Measurements from ENCODE around the gene PARM1. TPM values are rescaled to one million over a fixed set of nuclear protein-coding genes. Genes with fewer than 3 reads are reported as not detected.

Gene PARM1
- total and polyA plus RNA-seq, 12 donors: 11.3 to 204 (median 70.6) TPM

- Histone ChIP-seq H3K27me3 (no peaks in the 10 kb centered on the region), H3K4me1 (replicated peaks in 1 of 2) (no peaks in the 10 kb centered on the region), H3K9me3 (replicated peaks in 1 of 3) (no peaks in the 10 kb centered on the region), H3K27ac (no peak overlapping the region), H3K4me3 (no peak overlapping the region), H3K36me3 (replicated peaks in 1 of 2) (no peaks in the 10 kb centered on the region)
- intact Hi-C loops (cut with DNase I): no loop called here
- no peak for TF ChIP-seq POLR2A (IDR thresholded peaks at IDR 0.05)
- 81 to 90% (median 88%) methylated on average over 6 of the region's 6 CpGs for WGBS, 4 donors
- no peak for DNase-seq
Measured at GRCh38 chr4:74919783-74920182, 13.1 kb upstream of the PARM1 start.

GRCh38 chr4:74920704-74921103 lies 12.2 kb upstream of the PARM1 start:
- H3K36me3 ChIP-seq (replicated peaks in 1 of 2): no peaks in the 10 kb centered on the region
- no peaks in the 10 kb centered on the region for H3K9me3 ChIP-seq (replicated peaks in 1 of 3)
- intact Hi-C loops (cut with DNase I): no loop called here
- 72 to 77% (median 74%) methylated on average over 3 of the region's 3 CpGs for WGBS, 4 donors
- no peak for TF ChIP-seq POLR2A (IDR thresholded peaks at IDR 0.05)
- no peak for TF ChIP-seq CTCF (IDR thresholded peaks at IDR 0.05)
- no peaks in the 10 kb centered on the region for H3K27me3 ChIP-seq
- DNase-seq: no peak
- no peak overlapping the region for H3K4me3 ChIP-seq
- no peaks in the 10 kb centered on the region for H3K4me1 ChIP-seq (replicated peaks in 1 of 2)
- no peak overlapping the region for H3K27ac ChIP-seq

GRCh38 chr4:74921490-74921889 lies 11.4 kb upstream of the PARM1 start:
- Histone ChIP-seq H3K4me1 (replicated peaks in 1 of 2) (no peaks in the 10 kb centered on the region), H3K27me3 (no peaks in the 10 kb centered on the region), H3K4me3 (no peak overlapping the region), H3K36me3 (replicated peaks in 1 of 2) (no peaks in the 10 kb centered on the region), H3K9me3 (replicated peaks in 1 of 3) (no peaks in the 10 kb centered on the region), H3K27ac (no peak overlapping the region)
- intact Hi-C loops (cut with DNase I): no loop called here
- no peak for TF ChIP-seq CTCF (IDR thresholded peaks at IDR 0.05)
- no peak for TF ChIP-seq POLR2A (IDR thresholded peaks at IDR 0.05)
- DNase-seq: no peak

GRCh38 chr4:74926007-74926406 lies 6.9 kb upstream of the PARM1 start:
- 52 to 83% (median 74%) methylated on average over 1 of the region's 1 CpG for WGBS, 4 donors
- DNase-seq: no peak
- H3K9me3 ChIP-seq (replicated peaks in 1 of 3): no peaks in the 10 kb centered on the region
- H3K27me3 ChIP-seq: no peaks in the 10 kb centered on the region
- no peak overlapping the region for H3K27ac ChIP-seq
- TF ChIP-seq POLR2A (IDR thresholded peaks at IDR 0.05): no peak
- no peak for TF ChIP-seq CTCF (IDR thresholded peaks at IDR 0.05)
- H3K36me3 ChIP-seq (replicated peaks in 1 of 2): no peaks in the 10 kb centered on the region
- intact Hi-C loops (cut with DNase I): no loop called here
- H3K4me1 ChIP-seq (replicated peaks in 1 of 2): no peaks in the 10 kb centered on the region
- H3K4me3 ChIP-seq: no peak overlapping the region

GRCh38 chr4:74930162-74930561 lies 2.8 kb upstream of the PARM1 start:
- Histone ChIP-seq H3K4me1 (replicated peaks in 1 of 2) (peaks cover 0 to 13% of the 10 kb centered on the region in 2 donors), H3K4me3 (no peak overlapping the region), H3K27ac (no peak overlapping the region), H3K9me3 (replicated peaks in 1 of 3) (no peaks in the 10 kb centered on the region), H3K27me3 (peaks cover 2% of the 10 kb centered on the region), H3K36me3 (replicated peaks in 1 of 2) (no peaks in the 10 kb centered on the region)
- intact Hi-C loops (cut with DNase I): no loop called here
- WGBS, 4 donors: 77 to 85% (median 82%) methylated on average over 4 of the region's 4 CpGs
- DNase-seq: no peak
- no peak for TF ChIP-seq CTCF (IDR thresholded peaks at IDR 0.05)
- no peak for TF ChIP-seq POLR2A (IDR thresholded peaks at IDR 0.05)

Measured in adrenal gland (tissue), 12 donors.